ENCODE data around the gene ATP5F1E. TPM values are rescaled to one million over a fixed set of nuclear protein-coding genes. Genes with fewer than 3 reads are reported as not detected.
"Not testable (repeated sequence)": the region's sequence is repeated elsewhere in the genome, so short reads cannot be mapped to it uniquely, and the experiment has no call there.

Gene ATP5F1E
- total and polyA plus RNA-seq, 2 donors (not counting 3 experiments of a cell fraction or from before 2014, with no cell fraction given), result 29.0 to 107 TPM

DNA sequence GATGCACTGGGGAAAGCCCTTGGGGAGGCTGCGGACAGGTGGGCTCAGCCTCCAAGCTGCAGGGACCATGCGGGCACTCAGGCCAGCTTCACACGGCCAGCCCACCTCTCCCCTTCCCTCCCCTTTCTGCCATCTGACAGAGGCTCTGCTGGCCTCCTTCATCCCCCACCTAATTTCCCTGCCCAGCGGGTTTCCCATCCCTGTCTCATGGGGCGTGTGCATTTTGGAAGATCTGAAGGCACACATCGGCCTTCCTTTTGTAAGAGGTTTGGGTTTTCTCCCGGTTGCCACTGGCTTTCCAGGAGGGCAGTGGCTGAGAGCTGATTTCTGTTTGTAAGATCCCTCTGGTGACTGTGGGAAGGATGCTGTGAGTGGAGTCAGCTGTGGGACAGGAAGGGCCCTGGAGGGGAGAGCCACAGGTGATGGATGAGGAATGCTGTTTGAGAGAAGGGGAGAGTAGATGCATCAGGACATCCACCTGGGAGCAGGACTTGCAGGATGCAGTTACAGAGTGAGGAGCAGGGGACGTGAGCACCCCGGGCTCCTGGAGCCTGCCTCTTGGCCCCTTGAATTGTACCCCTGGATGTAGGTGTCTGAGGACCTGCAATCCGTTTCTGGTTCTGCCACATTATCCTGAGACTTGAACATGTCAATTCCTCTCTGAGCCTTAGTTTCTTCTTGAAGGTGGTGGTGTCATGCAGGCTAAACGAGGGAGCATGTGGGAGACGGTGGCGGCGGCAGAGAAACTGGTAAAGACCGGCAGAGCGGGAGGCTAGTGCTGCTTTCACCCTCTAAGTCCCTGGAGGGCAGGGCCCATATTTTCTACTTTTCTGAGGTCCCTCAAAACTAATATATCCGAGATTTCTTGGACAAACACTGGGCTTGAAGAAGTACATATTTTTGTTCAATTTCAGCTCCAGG is 18.8 kb downstream of the ATP5F1E start:
- no peak overlapping the region for H2AFZ ChIP-seq (ENCODE audit: low read depth, low read length)
- ChIA-PET CTCF (interaction anchor here (0.8 kb wide), 1 partner anchor 12 kb away, joined by 3 read pairs; no protein-coding TSS in a partner anchor), POLR2A (no interaction called here)
- TF ChIP-seq JUN (IDR thresholded peaks at IDR 0.05; ENCODE audit: borderline replicate concordance, insufficient read depth, insufficient read length, low read depth), result no peak
- no peak for TF ChIP-seq EZH2 (IDR thresholded peaks at IDR 0.05; ENCODE audit: borderline replicate concordance, low read depth, low read length, severe bottlenecking)
- TF ChIP-seq, protein P1, sequence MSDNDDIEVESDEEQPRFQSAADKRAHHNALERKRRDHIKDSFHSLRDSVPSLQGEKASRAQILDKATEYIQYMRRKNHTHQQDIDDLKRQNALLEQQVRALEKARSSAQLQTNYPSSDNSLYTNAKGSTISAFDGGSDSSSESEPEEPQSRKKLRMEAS (IDR thresholded peaks at IDR 0.05; ENCODE audit: insufficient read depth, insufficient read length), result no peak
- no peak for TF ChIP-seq POLR2AphosphoS5 (IDR thresholded peaks at IDR 0.05; ENCODE audit: insufficient read depth, low read depth, low read length)
- TF ChIP-seq FOS (IDR thresholded peaks at IDR 0.05; ENCODE audit: borderline replicate concordance, insufficient read depth, low read length), result no peak
- TF ChIP-seq POLR2A (IDR thresholded peaks at IDR 0.05; ENCODE audit: low read depth, low read length), result no peak
- TF ChIP-seq MYC (IDR thresholded peaks at IDR 0.05; ENCODE audit: low read depth, low read length), result no peak
- no peaks in the 10 kb centered on the region for H3K36me3 ChIP-seq (ENCODE audit: control insufficient read depth in 2 of 2, extremely low read depth in 1 of 2, insufficient read depth in 2 of 2, low read length in 2 of 2)
- dilution Hi-C loops (cut with MboI; ENCODE audit: extremely low pct_ligation_motif_present, low sequenced_read_pairs), result no loop called here
- no peak overlapping the region for H3K9ac ChIP-seq (replicated peaks; ENCODE audit: extremely low read depth, insufficient read depth, low read length)
- DNase-seq (ENCODE audit: low read depth, low spot score) (no peak), FAIRE-seq (no peak)
- no TSS peak for BruUV-seq (replicated peaks)
- H3K27ac ChIP-seq (ENCODE audit: insufficient read depth, low read depth, low read length), result no peak overlapping the region
- H3K4me3 ChIP-seq (replicated peaks in 1 of 3; ENCODE audit: insufficient read depth in 1 of 3, low read depth in 1 of 3, low read length in 3 of 3), result no peak overlapping the region
- no peaks in the 10 kb centered on the region for H3K9me3 ChIP-seq (replicated peaks; ENCODE audit: control insufficient read depth, insufficient read depth, low read length)
- no peaks in the 10 kb centered on the region for H3K9me1 ChIP-seq (replicated peaks; ENCODE audit: control insufficient read depth, extremely low read depth, insufficient read depth, low read length)
- no peaks in the 10 kb centered on the region for H3K79me2 ChIP-seq (ENCODE audit: control insufficient read depth, insufficient read depth, low read length)
- intact Hi-C loops (cut with micrococcal nuclease), result loop anchor here (10.0 kb wide), 2 partner anchors 358 to 932 kb away; partner anchors contain the start of genes FAM217B, PPP1R3D and STX16
- peaks cover 28% of the 10 kb centered on the region for H3K4me1 ChIP-seq (ENCODE audit: control insufficient read depth, extremely low read depth, insufficient read depth, low read length)
- H3K4me2 ChIP-seq (ENCODE audit: insufficient read depth, low read length), result no peak overlapping the region
- H3K27me3 ChIP-seq (ENCODE audit: control insufficient read depth in 2 of 2, insufficient read depth in 2 of 2, low read length in 2 of 2), result no peaks in the 10 kb centered on the region
- no peaks in the 10 kb centered on the region for H4K20me1 ChIP-seq (replicated peaks; ENCODE audit: control insufficient read depth, extremely low read depth, insufficient read depth, low read length)

DNA sequence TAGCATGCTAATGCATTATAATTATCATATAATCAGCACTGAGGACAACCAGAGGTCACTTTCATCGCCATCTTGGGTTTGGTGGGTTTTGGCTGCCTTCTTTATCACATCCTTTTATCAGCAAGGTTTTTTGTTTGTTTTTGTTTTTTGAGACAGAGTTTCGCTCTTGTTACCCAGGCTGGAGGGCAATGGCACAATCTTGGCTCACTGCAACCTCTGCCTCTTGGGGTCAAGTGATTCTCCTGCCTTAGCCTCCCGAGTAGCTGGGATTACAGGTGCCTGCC is 20.3 kb downstream of the ATP5F1E start:
- peak overlapping the region; percentile 52 for H3K9ac ChIP-seq (replicated peaks; ENCODE audit: extremely low read depth, insufficient read depth, low read length)
- H3K4me3 ChIP-seq (replicated peaks in 1 of 3; ENCODE audit: insufficient read depth in 1 of 3, low read depth in 1 of 3, low read length in 3 of 3), result not testable (repeated sequence)
- CTCF ChIA-PET, result interaction anchor here (1.0 to 2.0 kb wide), 3 partner anchors 18 to 210 kb away, joined by 4 to 7 read pairs (median 6); partner anchors contain the start of gene ATP5F1E

More for the DNA sequence above, 20.3 kb downstream of the ATP5F1E start:
- H3K36me3 ChIP-seq (ENCODE audit: control insufficient read depth in 2 of 2, extremely low read depth in 1 of 2, insufficient read depth in 2 of 2, low read length in 2 of 2); dilution Hi-C loops (cut with MboI; ENCODE audit: extremely low pct_ligation_motif_present, low sequenced_read_pairs); H4K20me1 ChIP-seq (replicated peaks; ENCODE audit: control insufficient read depth, extremely low read depth, insufficient read depth, low read length); H3K9me3 ChIP-seq (replicated peaks; ENCODE audit: control insufficient read depth, insufficient read depth, low read length); H3K9me1 ChIP-seq (replicated peaks; ENCODE audit: control insufficient read depth, extremely low read depth, insufficient read depth, low read length); H3K79me2 ChIP-seq (ENCODE audit: control insufficient read depth, insufficient read depth, low read length); POLR2A ChIA-PET; DNase-seq (ENCODE audit: low read depth, low spot score); H3K27me3 ChIP-seq (ENCODE audit: control insufficient read depth in 2 of 2, insufficient read depth in 2 of 2, low read length in 2 of 2); BruUV-seq (replicated peaks): not testable (repeated sequence)
- H3K4me1 ChIP-seq (ENCODE audit: control insufficient read depth, extremely low read depth, insufficient read depth, low read length), result peaks cover 25% of the 10 kb centered on the region
- FAIRE-seq, result peak; percentile 8
- peak overlapping the region; percentile 20 for H2AFZ ChIP-seq (ENCODE audit: low read depth, low read length)
- H3K4me2 ChIP-seq (ENCODE audit: insufficient read depth, low read length), result peak overlapping the region; percentile 36
- intact Hi-C loops (cut with micrococcal nuclease), result loop anchor here (1.0 to 10.0 kb wide), 7 partner anchors 20 to 933 kb away; partner anchors contain the start of genes ATP5F1E, FAM217B, NELFCD and PPP1R3D
- peak overlapping the region; percentile 95 for H3K27ac ChIP-seq (ENCODE audit: insufficient read depth, low read depth, low read length)

All from endothelial cell of umbilical vein (primary cell).